ENCODE measurements around the gene STMN3. TPM values are rescaled to one million over a fixed set of nuclear protein-coding genes. Genes with fewer than 3 reads are reported as not detected.
"Not testable (repeated sequence)": the region's sequence is repeated elsewhere in the genome, so short reads cannot be mapped to it uniquely, and the experiment has no call there.

Gene STMN3
- total RNA-seq, 1 donor from 2014 or later: 101 TPM

DNA sequence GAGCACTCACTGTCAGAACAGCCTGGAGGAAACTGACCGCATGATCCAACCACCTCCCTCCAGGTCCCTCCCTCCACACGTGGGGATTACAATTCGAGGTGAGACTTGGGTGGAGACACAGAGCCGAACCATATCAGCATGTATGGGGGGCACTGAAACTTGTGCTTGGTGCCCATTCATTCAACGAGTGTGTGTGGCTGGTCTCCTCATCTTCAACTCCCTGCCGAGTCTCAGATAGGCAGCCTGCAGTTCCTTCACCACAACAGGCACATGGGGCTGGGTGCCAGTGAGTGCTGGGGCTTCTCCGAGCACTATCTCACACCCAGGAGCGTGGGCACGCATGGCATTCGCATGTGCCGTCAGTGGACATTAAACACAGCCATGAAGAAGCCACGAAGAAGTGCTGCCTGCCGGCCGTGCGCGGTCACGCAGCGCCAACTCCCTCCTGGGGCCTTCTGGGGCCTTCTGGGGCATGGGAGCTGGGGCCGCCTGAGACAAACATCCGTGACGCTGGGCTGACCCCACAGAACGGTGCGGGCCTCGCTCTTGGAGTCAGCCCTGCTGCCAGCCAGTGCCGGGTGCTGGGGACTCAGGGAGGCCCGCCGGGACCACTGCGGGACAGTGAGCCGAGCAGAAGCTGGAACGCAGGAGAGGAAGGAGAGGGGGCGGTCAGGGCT lies 4.2 kb upstream of the STMN3 start:
- DNase-seq: no peak

- no peak for DNase-seq
Measured at GRCh38 chr20:63656451-63656850, 3.2 kb upstream of the STMN3 start.

DNA sequence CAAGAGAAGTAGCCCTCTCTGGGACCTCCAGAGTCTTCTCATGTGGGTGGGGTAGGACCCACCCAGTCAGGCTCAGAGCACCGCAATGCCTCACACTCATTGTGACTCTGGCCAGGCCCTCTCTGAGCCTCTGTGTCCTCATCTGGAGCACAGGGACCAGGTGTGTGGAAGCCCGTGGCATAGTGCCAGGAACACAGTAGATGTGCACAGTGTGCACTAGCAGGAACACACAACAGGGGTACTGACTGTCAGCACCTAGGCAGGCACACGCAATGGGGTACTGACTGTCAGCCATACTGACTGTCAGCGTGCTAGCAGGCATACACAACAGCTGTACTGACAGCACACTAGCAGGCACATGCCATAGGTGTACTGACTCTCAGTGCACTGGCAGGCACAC lies 2.0 kb upstream of the STMN3 start:
- DNase-seq: no peak

GRCh38 chr20:63653974-63654668 lies 897 bp upstream of the STMN3 start:
- no peak for DNase-seq

- no peak for DNase-seq
Measured at GRCh38 chr20:63652192-63652980, 838 bp downstream of the STMN3 start.

DNA sequence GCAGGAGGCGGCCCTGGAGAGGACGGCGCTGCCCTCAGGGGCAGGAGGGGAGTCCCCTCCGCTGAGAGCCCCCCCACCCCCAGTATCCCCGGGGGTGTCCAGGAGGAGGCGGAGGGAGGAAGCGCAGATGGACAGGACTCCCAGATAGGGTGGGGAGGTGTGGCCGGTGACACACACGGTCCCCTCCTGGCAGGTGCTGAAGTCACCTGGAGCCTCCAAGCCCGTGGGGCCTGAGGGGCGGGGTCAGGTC lies 1.4 kb downstream of the STMN3 start:
- no peak for DNase-seq

DNA sequence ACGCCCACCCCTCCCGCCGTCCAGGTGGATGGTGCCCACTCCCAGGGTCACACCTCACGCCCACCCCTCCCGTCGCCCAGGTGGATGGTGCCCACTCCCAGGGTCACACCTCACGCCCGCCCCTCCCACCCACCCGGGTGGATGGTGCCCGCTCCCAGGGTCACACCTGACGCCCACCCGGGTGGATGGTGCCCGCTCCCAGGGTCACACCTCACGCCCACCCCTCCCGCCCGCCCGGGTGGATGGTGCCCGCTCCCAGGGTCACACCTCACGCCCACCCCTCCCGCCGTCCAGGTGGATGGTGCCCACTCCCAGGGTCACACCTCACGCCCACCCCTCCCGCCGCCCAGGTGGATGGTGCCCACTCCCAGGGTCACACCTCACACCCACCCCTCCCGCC lies 2.7 kb downstream of the STMN3 start:
- DNase-seq: not testable (repeated sequence)

DNA sequence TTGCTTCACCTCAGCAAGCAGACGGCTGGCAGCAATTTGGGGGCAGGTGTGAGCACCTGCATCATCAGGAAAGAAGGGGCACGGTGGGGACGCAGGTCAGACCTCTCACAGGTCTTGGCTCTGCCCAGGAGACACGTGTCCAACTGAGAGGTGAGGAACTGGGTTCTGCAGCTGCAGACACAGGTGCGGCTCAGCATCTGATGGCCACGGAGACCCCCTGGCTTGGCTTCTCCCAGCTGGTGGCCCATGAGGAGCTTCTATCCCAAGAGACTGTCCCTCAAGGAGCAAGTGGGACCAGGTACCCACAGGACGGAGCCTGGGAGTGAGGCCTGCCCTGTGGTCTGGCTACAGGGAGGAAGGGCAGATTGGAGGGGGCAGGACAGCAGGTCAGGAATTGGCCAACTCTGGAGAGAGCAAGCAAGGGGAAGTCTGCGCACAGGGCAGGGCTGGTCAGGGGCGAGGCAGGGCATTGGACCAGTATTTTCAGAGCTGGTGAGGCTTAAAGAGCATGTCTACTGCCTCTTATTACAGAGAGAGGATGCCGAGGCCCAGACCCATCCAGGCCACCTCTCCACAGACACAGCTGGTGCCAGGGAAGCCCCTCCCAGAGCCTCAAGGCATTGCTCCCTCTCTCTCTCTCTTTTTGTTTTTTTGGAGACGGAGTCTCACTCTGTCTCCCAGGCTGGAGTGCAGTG lies 4.2 kb downstream of the STMN3 start:
- no peak for DNase-seq

- no peak for DNase-seq
Measured at GRCh38 chr20:63648190-63648589, 5.0 kb downstream of the STMN3 start.

- no peak for DNase-seq
Measured at GRCh38 chr20:63645218-63645617, 8.0 kb downstream of the STMN3 start.

- DNase-seq: no peak
Measured at GRCh38 chr20:63643946-63644345, 9.3 kb downstream of the STMN3 start.

GRCh38 chr20:63643499-63643898 lies 9.7 kb downstream of the STMN3 start:
- DNase-seq: no peak

- no peak for DNase-seq
Measured at GRCh38 chr20:63642527-63643247, 10.5 kb downstream of the STMN3 start.

- DNase-seq: peak; percentile 91
Measured at GRCh38 chr20:63641792-63642523, 11.3 kb downstream of the STMN3 start.

DNA sequence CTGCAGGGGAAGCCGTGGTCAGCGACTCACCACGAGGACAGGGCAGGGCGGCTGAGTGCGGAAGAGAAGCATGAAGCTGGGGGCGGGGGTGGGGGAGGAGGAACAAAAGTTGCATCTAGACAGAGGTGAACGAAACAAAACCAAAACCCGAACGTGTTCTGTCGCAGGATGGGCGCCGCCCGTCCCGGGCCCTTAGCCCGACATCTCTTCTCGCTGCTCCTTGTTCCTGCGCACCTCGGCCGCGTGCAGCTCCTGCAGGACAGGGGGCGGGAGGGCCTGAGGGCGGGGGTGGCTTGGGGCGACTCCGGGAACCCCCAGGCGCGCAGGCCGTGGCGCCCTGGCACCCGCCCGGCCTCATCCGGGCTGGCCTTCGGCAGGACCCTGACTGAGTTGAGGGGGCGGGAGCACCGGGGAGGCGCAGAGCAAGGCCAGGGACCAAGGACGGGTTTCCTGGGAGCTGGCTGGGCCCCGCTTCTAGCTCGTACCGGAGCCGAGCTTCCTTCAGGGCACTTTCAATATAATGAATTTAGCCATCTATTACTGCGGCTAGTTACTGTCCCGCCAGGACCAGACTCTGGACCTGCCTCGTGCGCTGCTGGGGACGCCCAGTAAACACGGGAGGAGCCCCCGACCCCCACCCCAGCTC lies 12.0 kb downstream of the STMN3 start:
- DNase-seq: no peak

GRCh38 chr20:63640686-63641085 lies 12.5 kb downstream of the STMN3 start:
- not testable (repeated sequence) for DNase-seq

DNA sequence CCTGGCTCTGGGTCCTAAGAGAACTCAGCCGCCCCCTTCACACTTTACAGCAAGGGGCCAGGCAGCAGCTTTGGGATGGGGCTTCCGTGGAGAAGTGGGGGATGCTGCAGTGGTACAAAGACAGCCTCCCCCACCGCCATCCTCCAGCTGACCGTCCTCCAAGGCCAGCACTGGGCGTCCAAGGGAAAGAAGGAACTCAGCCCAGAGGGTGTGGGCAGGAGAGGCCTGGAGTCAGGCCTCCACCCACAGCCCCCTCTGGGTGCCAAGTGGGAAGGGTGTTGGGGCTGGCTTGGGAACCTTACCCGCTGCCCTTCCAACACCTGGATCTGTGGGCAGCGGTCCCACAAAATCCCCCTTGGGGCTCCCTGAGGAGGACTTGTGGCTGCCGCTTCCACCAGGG lies 13.1 kb downstream of the STMN3 start:
- no peak for DNase-seq

GRCh38 chr20:63639093-63639975 lies 13.9 kb downstream of the STMN3 start:
- DNase-seq: no peak

DNA sequence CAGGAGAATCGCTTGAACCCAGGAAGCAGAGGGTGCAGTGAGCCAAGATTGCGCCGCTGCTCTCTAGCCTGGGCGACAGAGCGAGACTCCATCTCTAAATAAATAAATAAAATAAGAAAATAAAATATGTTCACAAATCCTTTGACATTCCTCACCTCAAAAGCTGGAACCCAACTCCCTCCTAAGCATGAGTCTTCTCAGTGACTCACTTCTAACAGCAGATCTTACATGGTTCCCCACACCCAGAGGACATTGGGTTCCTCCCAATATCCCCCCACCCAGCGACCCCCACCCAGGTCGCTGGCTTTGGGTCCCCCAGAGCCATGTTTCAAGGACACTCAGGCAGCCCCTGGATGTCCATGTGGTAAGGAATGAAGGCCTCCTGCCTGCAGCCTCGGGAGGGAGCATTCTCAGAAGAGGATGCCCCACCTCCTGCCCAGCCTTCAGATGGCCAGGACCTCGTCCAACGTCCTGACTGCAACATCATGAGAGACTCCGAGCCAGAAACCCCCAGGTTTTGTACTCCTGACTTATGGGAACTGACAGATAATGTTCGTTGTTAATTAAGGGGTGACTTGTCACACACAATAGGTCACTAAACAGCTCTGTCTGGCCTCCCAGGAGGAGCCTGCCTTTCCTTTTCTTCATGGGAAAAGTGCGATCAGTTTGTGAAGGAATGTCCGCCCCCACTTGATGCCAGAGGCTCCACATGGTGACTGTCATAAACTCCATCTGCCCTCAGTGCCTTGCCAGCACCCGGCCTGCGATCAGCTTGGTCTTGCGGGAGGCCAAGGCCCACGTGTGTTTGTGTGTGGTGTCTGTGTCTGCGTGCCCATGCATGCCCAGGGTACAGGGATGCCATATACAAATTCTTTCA lies 16.2 kb downstream of the STMN3 start:
- no peak for DNase-seq
